Sciatic nerve (tissue), 2 donors: ENCODE measurements around the gene TMEM131L. TPM values are rescaled to one million over a fixed set of nuclear protein-coding genes. Genes with fewer than 3 reads are reported as not detected.
A peak's percentile ranks its signal among the peaks of the same experiment; 100 is the strongest.
"Not testable (repeated sequence)": the region's sequence is repeated elsewhere in the genome, so short reads cannot be mapped to it uniquely, and the experiment has no call there.

Experiments
- ATAC-seq: fragments of 200-7000 bp; cut with Tn5 transposase; one replicate; pipeline ENCODE4 v1.9.1; 2020; ENCODE audit warnings: mild to moderate bottlenecking, moderate library complexity
- DNase-seq: peaks from one replicate; pipeline ENCODE4 v3.0.0-alpha.2; 2020; ENCODE audit warnings: low spot score
- intact Hi-C: fragments of 100-400 bp; cut with DNase I; formaldehyde crosslinking; loops from one replicate; pipeline ENCODE4 v1.14.2; 2022
- total RNA-seq: library from RNA; stranded (reverse); fragmentation: NEBNext Ultra II Directional; extraction: Animal tissue kit (Norgen Biotek cat#: 25700); gene quantifications from one replicate; pipeline ENCODE4 v1.2.1, GENCODE V29; 2021
- donor health status: DM: no; HTN: no; CAD: no.
- donor health status: DM: no; HTN: no; CAD: no.

TMEM131L gene
- total RNA-seq, 1 donor from 2014 or later, result 15.2 TPM

DNA sequence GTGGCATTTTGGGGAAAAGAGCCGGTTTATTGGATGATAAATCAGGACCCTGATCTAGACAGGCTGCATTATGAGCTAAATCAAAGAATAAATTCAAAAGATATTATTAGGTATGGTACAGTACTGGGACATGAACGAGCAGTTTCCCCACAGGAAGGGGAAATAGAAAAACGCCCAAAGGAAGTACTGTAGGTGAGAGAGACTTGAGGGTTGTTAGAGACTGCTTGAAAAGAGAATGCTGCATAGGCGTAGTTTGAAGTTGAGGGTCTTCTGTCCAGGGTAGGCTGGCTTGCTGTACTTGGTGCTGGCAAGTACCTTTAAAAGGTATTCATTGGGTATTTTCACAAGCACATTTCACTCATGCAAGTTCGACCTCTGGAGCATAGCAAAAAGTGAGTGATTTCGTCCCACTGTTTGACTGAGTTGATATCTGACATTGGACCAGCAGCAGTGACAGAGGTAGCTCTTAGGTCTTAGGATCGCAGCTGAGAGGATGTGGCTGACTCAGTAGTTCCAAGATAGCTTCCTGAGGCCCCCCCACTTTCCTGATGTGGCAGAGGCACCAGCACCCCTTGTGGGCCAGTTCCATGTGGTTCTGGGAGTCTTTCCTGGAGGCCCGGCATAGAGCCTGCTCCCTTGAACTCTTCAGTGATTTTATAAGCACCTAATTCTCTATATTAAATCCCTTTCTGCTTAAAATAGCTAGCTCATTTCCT is 64.3 kb downstream of the TMEM131L start:
- DNase-seq (no peak), ATAC-seq (no peak)
- intact Hi-C loops, result no loop called here

GRCh38 chr4:153531000-153531358 is 64.8 kb downstream of the TMEM131L start:
- intact Hi-C loops, result no loop called here
- DNase-seq (no peak), ATAC-seq (no peak)

DNA sequence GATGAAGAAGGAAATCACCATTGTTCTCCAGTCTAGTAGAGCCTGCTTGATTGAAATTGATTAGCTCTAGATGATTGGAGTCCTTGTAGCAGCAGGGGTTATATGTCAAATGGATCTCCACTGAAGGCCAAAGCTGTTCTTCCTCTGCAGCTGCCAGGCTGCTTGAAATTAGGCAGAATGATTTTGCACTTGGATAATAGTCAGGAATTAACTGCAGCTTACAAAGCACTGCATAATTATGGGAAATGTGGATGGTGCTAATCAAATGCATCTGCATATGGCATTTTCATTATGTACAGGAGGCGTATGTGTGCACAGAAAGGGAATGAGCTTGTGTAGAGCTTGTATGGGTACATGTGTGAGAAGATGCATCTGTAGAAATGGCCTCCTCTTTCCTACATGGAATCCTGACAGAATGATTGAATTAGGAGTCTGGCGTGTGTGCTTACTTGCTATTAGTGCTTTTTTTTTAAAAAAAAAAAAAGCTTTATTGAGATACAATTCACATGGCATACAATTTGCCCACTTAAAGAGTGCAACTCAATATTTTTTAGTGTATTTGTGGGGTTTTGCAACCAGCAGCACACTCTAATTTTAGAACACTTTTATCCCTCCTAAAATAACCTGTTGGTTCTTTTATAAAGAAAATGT is 65.9 kb downstream of the TMEM131L start:
- ATAC-seq (no peak), DNase-seq (no peak)
- intact Hi-C loops, result no loop called here

- DNase-seq (no peak), ATAC-seq (no peak)
- intact Hi-C loops, result no loop called here
These were observed 66.5 kb downstream of the TMEM131L start for GRCh38 chr4:153532636-153533035.

GRCh38 chr4:153533387-153533786 is 67.2 kb downstream of the TMEM131L start:
- intact Hi-C loops, result no loop called here
- DNase-seq, result no peak

GRCh38 chr4:153534792-153535629 is 68.9 kb downstream of the TMEM131L start:
- DNase-seq (no peak), ATAC-seq (no peak)
- intact Hi-C loops, result no loop called here

More at GRCh38 chr4:153533387-153533786, 67.2 kb downstream of the TMEM131L start:
- ATAC-seq, result no peak

DNA sequence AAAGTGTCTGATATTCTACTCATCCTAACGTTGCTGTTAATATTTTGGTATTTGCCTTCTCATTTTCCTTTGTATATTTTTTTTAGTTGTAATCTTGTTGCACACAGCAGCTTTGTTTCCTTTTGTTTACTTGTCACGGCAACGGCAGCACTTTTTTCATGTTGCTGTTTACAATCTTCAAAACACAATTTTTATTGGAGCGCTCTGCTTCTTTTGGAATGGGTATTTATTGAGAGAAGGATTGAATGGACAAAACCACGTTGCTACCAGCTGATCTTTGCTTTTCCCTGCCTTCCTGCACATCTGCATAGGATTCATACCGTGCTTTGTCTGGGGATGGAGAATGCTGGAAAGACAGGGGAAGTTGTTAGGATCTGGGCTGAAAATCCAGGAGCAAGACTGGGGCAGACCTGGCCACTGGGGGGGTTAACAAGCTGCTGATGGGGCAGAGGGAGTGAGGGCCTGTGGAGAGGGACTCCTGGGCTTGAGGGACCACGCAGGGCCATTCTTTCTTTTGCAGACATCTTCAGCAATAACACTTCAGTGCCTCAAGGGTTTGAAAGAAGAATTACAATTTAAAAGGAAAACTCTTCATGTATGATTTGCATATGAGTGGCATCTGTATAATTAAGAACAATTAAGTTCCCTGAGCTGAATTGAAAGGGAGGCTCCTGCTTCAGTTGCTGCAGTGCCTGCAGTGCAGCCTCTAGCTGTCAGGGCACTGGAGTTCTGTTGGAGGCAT is 69.8 kb downstream of the TMEM131L start:
- no peak for DNase-seq
- no peak for ATAC-seq
- intact Hi-C loops, result no loop called here

DNA sequence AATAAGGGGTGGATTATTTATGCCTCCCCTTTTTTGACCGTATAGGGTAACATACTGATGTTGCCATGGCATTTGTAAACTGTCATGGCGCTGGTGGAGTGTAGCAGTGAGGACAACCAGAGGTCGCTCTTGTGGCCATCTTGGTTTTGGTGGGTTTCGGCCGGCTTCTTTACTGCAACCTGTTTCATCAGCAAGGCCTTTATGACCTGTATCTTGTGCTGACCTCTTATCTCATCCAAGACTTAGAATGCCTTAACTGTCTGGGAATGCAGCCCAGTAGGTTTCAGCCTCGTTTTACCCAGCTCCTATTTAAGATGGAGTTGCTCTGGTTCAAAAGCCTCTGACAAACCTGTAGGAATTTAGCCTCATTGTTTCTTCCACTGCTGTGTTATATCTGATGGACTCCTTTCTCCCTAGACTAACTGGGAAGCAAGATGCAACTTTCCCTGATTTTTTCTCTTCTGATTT is 71.4 kb downstream of the TMEM131L start:
- ATAC-seq (no peak), DNase-seq (no peak)
- intact Hi-C loops, result no loop called here

- intact Hi-C loops, result no loop called here
- peak; percentile 60 for ATAC-seq
- no peak for DNase-seq
These were observed 72.6 kb downstream of the TMEM131L start for GRCh38 chr4:153538487-153539357.

GRCh38 chr4:153539422-153539821 is 73.3 kb downstream of the TMEM131L start:
- no peak for ATAC-seq
- no peak for DNase-seq
- intact Hi-C loops, result no loop called here

DNA sequence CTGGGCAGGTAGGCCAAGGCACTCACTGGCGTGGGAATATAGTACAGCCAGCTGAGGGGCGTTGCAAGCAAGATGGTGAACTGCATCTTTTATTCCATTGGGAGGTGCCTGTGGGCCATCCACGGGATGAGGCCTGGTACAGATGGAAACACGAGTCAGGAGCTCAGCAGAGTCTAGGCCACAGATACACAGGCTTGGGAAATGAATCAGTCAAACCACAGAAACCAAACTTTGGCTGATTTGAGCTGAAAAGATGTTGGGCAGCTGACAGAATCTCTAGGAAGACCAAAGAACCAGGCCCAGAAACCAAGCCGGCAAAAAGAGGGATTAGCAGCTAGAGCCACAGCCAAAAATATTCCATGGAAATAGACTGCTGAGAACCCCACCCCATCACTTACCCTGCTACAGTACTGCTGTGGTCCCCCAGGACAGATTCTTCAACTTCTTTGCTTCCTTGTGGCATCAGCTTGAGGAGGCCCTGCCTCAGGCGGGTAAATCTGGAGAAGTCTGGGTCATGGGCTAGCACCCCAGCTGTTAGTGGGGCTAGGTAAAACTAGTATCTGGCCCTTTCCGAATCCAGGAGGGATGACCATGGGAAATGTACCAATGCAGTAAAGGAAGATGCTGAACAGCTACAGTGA is 75.4 kb downstream of the TMEM131L start:
- intact Hi-C loops, result no loop called here
- no peak for DNase-seq

DNA sequence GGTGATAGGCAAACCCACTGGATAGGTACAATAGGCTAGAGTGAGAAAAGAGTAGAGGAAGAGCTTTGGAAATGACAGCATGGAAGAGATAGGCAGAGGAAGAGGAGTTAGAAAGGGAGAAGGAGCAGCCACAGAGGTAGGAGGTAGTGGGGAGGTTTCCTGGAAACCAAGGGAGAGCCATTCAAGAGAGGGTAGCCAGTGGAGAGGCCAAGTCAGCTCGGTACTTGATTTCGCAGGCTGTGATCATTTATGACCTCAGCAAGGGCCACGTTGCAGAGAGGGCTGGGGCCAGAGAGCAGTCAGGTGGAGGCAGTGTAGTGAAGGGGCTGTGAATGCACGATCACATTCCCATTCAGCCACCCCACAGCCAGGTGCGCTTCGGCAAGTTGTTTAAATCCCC is 76.0 kb downstream of the TMEM131L start:
- no peak for DNase-seq
- ATAC-seq, result no peak
- intact Hi-C loops, result no loop called here

More for the DNA sequence above, 75.4 kb downstream of the TMEM131L start:
- peak; percentile 13 for ATAC-seq

DNA sequence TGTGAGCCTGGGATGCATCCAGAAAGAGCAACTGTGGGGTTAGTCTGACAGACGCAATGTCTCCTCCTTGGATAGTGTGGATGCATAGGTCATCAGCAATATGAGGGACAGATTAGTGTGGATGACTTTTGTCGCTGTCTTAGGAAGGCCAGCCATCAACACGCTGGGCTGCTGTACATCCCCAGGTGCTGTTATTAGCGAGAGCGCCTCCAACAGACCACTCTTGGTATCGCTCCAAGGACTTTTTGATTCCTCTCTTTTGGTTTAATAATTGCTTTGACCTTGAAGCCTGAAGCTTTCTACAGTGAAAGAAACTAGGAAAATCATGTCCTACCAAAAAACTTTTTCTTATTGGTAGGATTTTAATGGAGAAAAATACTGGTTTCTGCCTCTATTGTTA is 76.7 kb downstream of the TMEM131L start:
- intact Hi-C loops, result no loop called here
- ATAC-seq, result no peak

DNA sequence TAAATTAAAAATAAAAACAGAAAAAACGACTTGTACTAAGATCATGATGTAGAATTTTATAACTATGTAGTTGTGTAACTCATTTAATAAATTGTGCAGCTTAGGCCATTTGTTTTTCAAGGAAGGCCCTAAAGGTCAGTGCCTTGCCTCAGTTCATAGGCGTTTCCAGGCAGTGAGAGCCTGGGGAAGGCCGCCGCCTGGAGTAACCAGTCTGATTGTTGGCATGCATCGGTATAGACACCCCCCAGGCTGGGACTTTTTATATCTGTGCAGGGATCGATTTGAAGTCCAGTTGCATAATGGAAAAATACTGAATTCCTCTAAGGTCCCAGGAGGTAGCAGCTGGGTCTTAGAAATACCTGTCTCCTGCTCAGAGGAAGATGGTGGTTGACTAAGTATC is 77.2 kb downstream of the TMEM131L start:
- intact Hi-C loops, result no loop called here
- peak; percentile 73 for ATAC-seq
- DNase-seq, result no peak

More for the DNA sequence above, 76.7 kb downstream of the TMEM131L start:
- no peak for DNase-seq

DNA sequence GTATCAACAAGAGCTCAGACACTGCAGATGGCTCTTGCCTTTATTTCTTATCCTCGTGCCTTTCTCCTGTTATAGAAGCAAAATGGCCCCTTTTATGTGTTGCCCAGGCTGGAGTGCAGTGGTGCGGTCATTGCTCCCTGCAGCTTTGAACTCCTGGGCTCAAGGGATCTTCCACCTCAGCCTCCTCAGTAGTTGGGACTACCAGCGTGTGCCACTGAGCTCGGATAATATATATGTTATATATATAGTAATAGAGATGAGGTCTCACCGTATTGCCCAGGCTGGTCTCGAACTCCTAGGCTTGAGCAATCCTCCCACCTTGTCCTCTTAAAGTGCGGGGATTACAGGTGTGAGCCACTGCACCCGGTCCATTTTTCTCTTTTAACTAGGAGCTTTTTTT is 79.7 kb downstream of the TMEM131L start:
- intact Hi-C loops, result no loop called here
- no peak for ATAC-seq
- no peak for DNase-seq

DNA sequence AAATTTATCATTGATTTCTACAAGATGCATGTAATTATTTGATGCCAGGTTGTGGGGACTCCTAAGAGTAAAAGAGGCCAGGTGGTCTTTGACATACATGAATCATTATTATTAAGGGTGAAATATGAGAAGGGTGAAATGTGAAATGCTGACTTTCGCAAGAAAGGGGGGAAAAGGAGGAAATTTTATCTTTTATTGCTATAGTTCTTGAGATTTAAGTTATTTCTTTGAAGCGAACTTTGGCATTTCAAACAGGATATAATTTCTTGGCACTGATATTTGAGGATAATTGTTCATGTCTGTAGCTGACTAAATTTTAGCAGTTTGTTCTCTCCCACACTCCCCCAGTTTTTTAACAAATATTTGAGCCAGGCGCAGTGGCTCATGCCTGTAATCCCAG is 80.1 kb downstream of the TMEM131L start:
- ATAC-seq, result no peak
- intact Hi-C loops, result no loop called here
- DNase-seq, result no peak

DNA sequence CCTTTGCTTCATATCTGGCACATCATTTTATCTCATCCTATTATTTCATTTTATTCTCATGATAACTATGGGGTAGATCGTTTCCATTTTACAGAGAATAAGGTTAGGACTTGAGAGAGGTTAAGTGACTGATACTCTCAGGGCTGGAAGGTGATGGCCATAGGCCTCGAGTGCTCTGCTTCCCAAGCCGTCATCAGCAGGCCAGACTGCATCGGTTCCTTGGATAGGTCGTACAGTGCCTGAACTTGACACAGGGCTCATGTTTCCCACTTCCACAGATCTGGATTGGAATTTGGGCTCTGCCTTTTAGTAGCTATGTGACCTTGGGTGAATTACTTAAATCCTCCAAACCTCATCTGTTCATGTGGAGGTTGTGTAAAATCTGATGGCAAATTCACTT is 81.4 kb downstream of the TMEM131L start:
- DNase-seq, result no peak
- no peak for ATAC-seq
- intact Hi-C loops, result no loop called here

GRCh38 chr4:153548907-153549306 is 82.7 kb downstream of the TMEM131L start:
- ATAC-seq, result not testable (repeated sequence)

More at GRCh38 chr4:153548907-153549306, 82.7 kb downstream of the TMEM131L start:
- intact Hi-C loops, DNase-seq: not testable (repeated sequence)
